DMS79 treated with DMSO at 0.1 percent for 48 hours (cell line): ENCODE results near the gene KIF27.
"Not testable (repeated sequence)": the region's sequence is repeated elsewhere in the genome, so short reads cannot be mapped to it uniquely, and the experiment has no call there.

Experiments used
- DNase-seq: peaks from one replicate; lab custom pipeline; 2025; lab: John Stamatoyannopoulos, UW

The KIF27 gene

GRCh38 chr9:83920927-83921707, at the start of gene KIF27:
Gene KIF27 (minus strand): TSS chr9:83921432. CDS start chr9:83915591, 5,841 bp downstream.
- DNase-seq, result peak; percentile 51

- no peak for DNase-seq
Measured at GRCh38 chr9:83969602-83970001, 48.4 kb upstream of the KIF27 start.

- DNase-seq, result no peak
Measured at GRCh38 chr9:83967073-83967472, 45.8 kb upstream of the KIF27 start.

- DNase-seq, result no peak
Measured at GRCh38 chr9:83966209-83966582, 45.0 kb upstream of the KIF27 start.

GRCh38 chr9:83965350-83966208, 44.3 kb upstream of the KIF27 start:
- DNase-seq, result no peak

- no peak for DNase-seq
Measured at GRCh38 chr9:83964973-83965349, 43.7 kb upstream of the KIF27 start.

GRCh38 chr9:83962165-83962564, 40.9 kb upstream of the KIF27 start:
- no peak for DNase-seq

GRCh38 chr9:83960991-83961390, 39.8 kb upstream of the KIF27 start:
- no peak for DNase-seq

GRCh38 chr9:83959061-83959460, 37.8 kb upstream of the KIF27 start:
- no peak for DNase-seq

GRCh38 chr9:83957248-83957513, 35.9 kb upstream of the KIF27 start:
- no peak for DNase-seq

- peak; percentile 46 for DNase-seq
Measured at GRCh38 chr9:83956436-83957247, 35.4 kb upstream of the KIF27 start.

- no peak for DNase-seq
Measured at GRCh38 chr9:83956086-83956435, 34.8 kb upstream of the KIF27 start.

- not testable (repeated sequence) for DNase-seq
Measured at GRCh38 chr9:83948096-83948495, 26.9 kb upstream of the KIF27 start.

GRCh38 chr9:83940590-83941303, 19.5 kb upstream of the KIF27 start:
- no peak for DNase-seq

GRCh38 chr9:83937861-83938455, 16.7 kb upstream of the KIF27 start:
- peak; percentile 14 for DNase-seq

GRCh38 chr9:83936523-83936922, 15.3 kb upstream of the KIF27 start:
- no peak for DNase-seq

- peak; percentile 6 for DNase-seq
Measured at GRCh38 chr9:83935276-83935935, 14.2 kb upstream of the KIF27 start.

GRCh38 chr9:83934569-83935275, 13.5 kb upstream of the KIF27 start:
- DNase-seq, result no peak

- DNase-seq, result no peak
Measured at GRCh38 chr9:83933790-83934189, 12.6 kb upstream of the KIF27 start.

- no peak for DNase-seq
Measured at GRCh38 chr9:83932851-83933250, 11.6 kb upstream of the KIF27 start.
